Spleen (tissue), 13 donors: ENCODE measurements around the gene ESYT2. TPM values are rescaled to one million over a fixed set of nuclear protein-coding genes. Genes with fewer than 3 reads are reported as not detected.
A peak's percentile ranks its signal among the peaks of the same experiment; 100 is the strongest.
"Not testable (repeated sequence)": the region's sequence is repeated elsewhere in the genome, so short reads cannot be mapped to it uniquely, and the experiment has no call there.

Source experiments
- DNase-seq: peaks from one replicate; pipeline ENCODE4 v3.0.0-alpha.2; 2020
- H3K27ac ChIP-seq, 8 donors: fragments of 200-600 bp; sonication (generic) in 7 of 8; 1 replicate in 4 of 8; 2 replicates in 4 of 8; pipeline versions ENCODE4 v1.5.0 to v1.8.0; 2016 to 2021; ENCODE audit warnings: inconsistent platforms in 4 of 8, mild to moderate bottlenecking in 4 of 8, moderate library complexity in 1 of 8
- H3K27me3 ChIP-seq, 7 donors: fragments of 200-600 bp; sonication (generic) in 6 of 7; replicated peaks in 1 of 7; 1 replicate in 4 of 7; 2 replicates in 3 of 7; pipeline versions ENCODE4 v1.5.0 to v1.8.0; 2016 to 2021; ENCODE audit warnings: inconsistent platforms in 3 of 7, mild to moderate bottlenecking in 1 of 7
- H3K36me3 ChIP-seq, 6 donors: fragments of 200-600 bp; sonication (generic) in 5 of 6; 1 replicate in 4 of 6; 2 replicates in 2 of 6; pipeline versions ENCODE4 v1.5.0 to v1.8.0; 2016 to 2021; ENCODE audit warnings: inconsistent platforms in 2 of 6
- H3K4me1 ChIP-seq, 6 donors: fragments of 200-600 bp; sonication (generic) in 5 of 6; 1 replicate in 3 of 6; 2 replicates in 3 of 6; pipeline versions ENCODE4 v1.5.0 to v1.8.0; 2016 to 2021; ENCODE audit warnings: inconsistent platforms in 3 of 6
- H3K4me3 ChIP-seq, 8 donors: fragments of 200-600 bp; sonication (generic) in 7 of 8; 1 replicate in 4 of 8; 2 replicates in 4 of 8; pipeline versions ENCODE4 v1.5.0 to v1.8.0; 2016 to 2021; ENCODE audit warnings: inconsistent platforms in 4 of 8, mild to moderate bottlenecking in 4 of 8, moderate library complexity in 2 of 8
- H3K9me3 ChIP-seq, 8 donors: fragments of 200-600 bp; sonication (generic) in 7 of 8; 1 replicate in 4 of 8; 2 replicates in 4 of 8; pipeline versions ENCODE4 v1.5.0 to v1.8.0; 2016 to 2021; ENCODE audit warnings: inconsistent platforms in 4 of 8
- CTCF ChIP-seq, 11 experiments: fragments of 200-600 bp in 7 of 11; fragments of 450-650 bp in 4 of 11; sonication (generic) in 4 of 11; IDR thresholded peaks in 8 of 11; conservative IDR thresholded peaks in 3 of 11; 1 replicate in 7 of 11; 2 replicates in 4 of 11; pipeline versions ENCODE4 v1.4.0 to v1.8.0; 2016 to 2021; ENCODE audit warnings: antibody characterized with exemption in 11 of 11, inconsistent platforms in 4 of 11, mild to moderate bottlenecking in 1 of 11
- POLR2A ChIP-seq, 3 donors: fragments of 450-650 bp; IDR thresholded peaks; one replicate each; pipeline ENCODE4 v1.5.1; 2017; ENCODE audit warnings: antibody characterized with exemption in 3 of 3, mild to moderate bottlenecking in 1 of 3
- POLR2AphosphoS5 ChIP-seq, 3 donors: sonication (generic); formaldehyde crosslinking; IDR thresholded peaks; one replicate each; pipeline ENCODE4 v1.5.1; 2017; ENCODE audit warnings: antibody characterized with exemption in 3 of 3
- WGBS, 5 donors: extraction: QIAGEN DNeasy Blood & Tissue Kit in 3 of 5; methylation state at CpG; one replicate each; pipeline versions ENCODE4 v1.1.5 to v1.1.7; 2013 to 2018; 5-methylcytosine and 5-hydroxymethylcytosine counted together
- intact Hi-C: fragments of 100-400 bp; cut with DNase I; formaldehyde crosslinking; loops from one replicate; pipeline ENCODE4 v1.15.0; 2023; ENCODE audit warnings: low total_unique reads
- long read RNA-seq, 2 donors: transcript quantifications; one replicate each; lab custom pipeline, GENCODE V29; 2026
- polyA plus RNA-seq, 3 donors: library from polyadenylated mRNA; stranded (reverse); fragments of 200-250 nt; gene quantifications; one replicate each; pipeline ENCODE4 v1.2.1, GENCODE V29; 2013
- total RNA-seq, 7 donors: library from RNA; depleted of rRNA in 3 of 7; stranded (reverse); fragments of >200 nt in 3 of 7; fragmentation: NEBNext Ultra II Directional in 4 of 7; extraction: Animal tissue kit (Norgen Biotek cat#: 25700) in 4 of 7; gene quantifications; one replicate each; pipeline versions ENCODE4 v1.1.0 to v1.2.1, GENCODE V29; 2016 to 2021
- donor health status: healthy with polysubstance abuse.
- donor health status: DM: no; HTN: no; CAD: no; lungs with moderate emphysema.
- donor health status: DM: no; HTN: no; CAD: no.
- donor health status: Bipolar disorder and iron deficiency.
- donor health status: healthy.
- donor health status: DM: no; HTN: no; CAD: no.
- donor health status: DM: yes; HTN: yes; CAD: no.

Gene ESYT2
- 10 to 100 TPM; 37.1 to 61.0 (median 47.2) TPM for total RNA-seq
- 10 to 100 TPM in 2 of 3 donors, 1 to 10 TPM in 1; 6.6 to 10.3 (median 10.0) TPM for polyA plus RNA-seq
- long read RNA-seq, donor 1, full-length matches to known transcripts: 5 of 5 reads
- long read RNA-seq, donor 1, partial matches to known transcripts: 0 of 5 reads
- long read RNA-seq, donor 1, other reads (novel, unspliced or antisense): 0 of 5 reads
- long read RNA-seq, donor 2, full-length matches to known transcripts: 2 of 2 reads
- long read RNA-seq, donor 2, partial matches to known transcripts: 0 of 2 reads
- long read RNA-seq, donor 2, other reads (novel, unspliced or antisense): 0 of 2 reads

GRCh38 chr7:158829342-158830210 lies at the start of gene ESYT2:
Gene ESYT2, minus strand, starts transcription at chr7:158829509. Its CDS starts 91 bp downstream, at chr7:158829418.
- no peaks in the 10 kb centered on the region for H3K9me3 ChIP-seq
- H3K27me3 ChIP-seq: no peaks in the 10 kb centered on the region
- peak within 1 kb of the TSS; percentile 71 to 95 (median 80) for H3K4me3 ChIP-seq
- H3K27ac ChIP-seq: peak within 1 kb of the TSS; percentile 96 to 100 (median 99)
- intact Hi-C loops: loop anchor here (2.0 kb wide), 1 partner anchor 133 kb away; no protein-coding TSS in a partner anchor
- WGBS, 5 donors: 0 to 1% (median 1%) methylated on average over 4 to 120 of the region's 120 CpGs
- H3K4me1 ChIP-seq: peaks cover 6 to 47% (median 39%) of the 10 kb centered on the region in 6 donors
- no peaks in the 10 kb centered on the region for H3K36me3 ChIP-seq
- DNase-seq: peak; percentile 100
- TF ChIP-seq POLR2AphosphoS5 (IDR thresholded peaks at IDR 0.05) (peak; percentile 99 to 100 (median 99)), POLR2A (IDR thresholded peaks at IDR 0.05) (peak in 2 of 3 donors; percentile 85 to 94), CTCF (IDR thresholded peaks at IDR 0.05 in 8 of 11, conservative IDR thresholded peaks at IDR 0.05 in 3 of 11) (peak in 6 of 11 experiments; percentile 10 to 37 (median 16))

GRCh38 chr7:158878151-158879079 lies 49.1 kb upstream of the ESYT2 start:
- intact Hi-C loops, H3K4me3 ChIP-seq, H3K4me1 ChIP-seq, H3K27me3 ChIP-seq, H3K9me3 ChIP-seq, DNase-seq, H3K27ac ChIP-seq: not testable (repeated sequence)
- H3K36me3 ChIP-seq: peaks cover 0 to 96% (median 46%) of the 10 kb centered on the region in 6 donors
- 89 to 96% (median 94%) methylated on average over 39 to 41 of the region's 41 CpGs for WGBS, 5 donors

- TF ChIP-seq CTCF (IDR thresholded peaks at IDR 0.05 in 8 of 11, conservative IDR thresholded peaks at IDR 0.05 in 3 of 11) (no peak), POLR2A (IDR thresholded peaks at IDR 0.05) (no peak), POLR2AphosphoS5 (IDR thresholded peaks at IDR 0.05) (no peak)
- Histone ChIP-seq H3K4me3 (no peak overlapping the region), H3K9me3 (no peaks in the 10 kb centered on the region), H3K27ac (no peak overlapping the region), H3K27me3 (no peaks in the 10 kb centered on the region), H3K4me1 (no peaks in the 10 kb centered on the region), H3K36me3 (peaks cover 0 to 97% (median 49%) of the 10 kb centered on the region in 6 donors)
- intact Hi-C loops: no loop called here
- no peak for DNase-seq
- WGBS, 5 donors: 93 to 98% (median 97%) methylated on average over 23 of the region's 23 CpGs
Measured at GRCh38 chr7:158876984-158877383, 47.7 kb upstream of the ESYT2 start.

GRCh38 chr7:158869876-158870275 lies 40.6 kb upstream of the ESYT2 start:
- Histone ChIP-seq H3K4me1 (peaks cover 0 to 14% (median 4%) of the 10 kb centered on the region in 6 donors), H3K27me3 (no peaks in the 10 kb centered on the region), H3K4me3 (no peak overlapping the region), H3K36me3 (peaks cover 0 to 49% (median 16%) of the 10 kb centered on the region in 6 donors), H3K9me3 (no peaks in the 10 kb centered on the region), H3K27ac (no peak overlapping the region)
- intact Hi-C loops: no loop called here
- TF ChIP-seq CTCF (IDR thresholded peaks at IDR 0.05 in 8 of 11, conservative IDR thresholded peaks at IDR 0.05 in 3 of 11) (no peak), POLR2AphosphoS5 (IDR thresholded peaks at IDR 0.05) (no peak), POLR2A (IDR thresholded peaks at IDR 0.05) (no peak)
- WGBS, 5 donors: 92 to 98% (median 96%) methylated on average over 9 of the region's 9 CpGs
- no peak for DNase-seq
